Liver (tissue), 9 donors: Measurements from ENCODE around the gene FAM20C. TPM values are rescaled to one million over a fixed set of nuclear protein-coding genes. Genes with fewer than 3 reads are reported as not detected.

Source experiments
- DNase-seq: peaks from one replicate; pipeline ENCODE4 v3.0.0-alpha.2; 2017; ENCODE audit warnings: low spot score
- H3K27ac ChIP-seq, 2 donors: one replicate each; pipeline ENCODE4 v1.7.0; 2013; ENCODE audit warnings: inconsistent platforms in 2 of 2, low read length in 2 of 2, control low read depth in 1 of 2, low read depth in 1 of 2, mild to moderate bottlenecking in 1 of 2
- H3K27me3 ChIP-seq, 4 donors: one replicate each; pipeline versions ENCODE4 v1.6.1 to v1.7.0; 2013; ENCODE audit warnings: low read length in 3 of 4, inconsistent platforms in 1 of 4, mild to moderate bottlenecking in 1 of 4, moderate library complexity in 1 of 4; ENCODE audit not compliant: control insufficient read depth in 4 of 4, insufficient read depth in 4 of 4
- H3K36me3 ChIP-seq, 4 donors: one replicate each; pipeline versions ENCODE4 v1.6.1 to v1.7.0; 2013; ENCODE audit warnings: low read length in 3 of 4, mild to moderate bottlenecking in 3 of 4, low read depth in 1 of 4, moderate library complexity in 1 of 4; ENCODE audit not compliant: control insufficient read depth in 4 of 4, insufficient read depth in 3 of 4
- H3K4me1 ChIP-seq, 4 donors: one replicate each; pipeline versions ENCODE4 v1.6.1 to v1.7.0; 2013; ENCODE audit warnings: low read length in 3 of 4, mild to moderate bottlenecking in 3 of 4, moderate library complexity in 1 of 4; ENCODE audit not compliant: control insufficient read depth in 4 of 4, insufficient read depth in 4 of 4
- H3K4me3 ChIP-seq, 3 donors: one replicate each; pipeline versions ENCODE4 v1.6.1 to v1.7.0; 2013; ENCODE audit warnings: low read length in 3 of 3, control low read depth in 1 of 3, low read depth in 1 of 3, mild to moderate bottlenecking in 1 of 3
- H3K9ac ChIP-seq, 2 donors: one replicate each; pipeline ENCODE4 v1.7.0; 2013; ENCODE audit warnings: low read length in 2 of 2, mild to moderate bottlenecking in 2 of 2, moderate library complexity in 2 of 2, control low read depth in 1 of 2, low read depth in 1 of 2
- H3K9me3 ChIP-seq, 4 donors: one replicate each; pipeline versions ENCODE4 v1.6.1 to v1.7.0; 2013; ENCODE audit warnings: low read length in 3 of 4; ENCODE audit not compliant: control insufficient read depth in 4 of 4
- EGR1 ChIP-seq, 2 donors: IDR thresholded peaks; 2 replicates each; pipeline ENCODE4 v1.6.1; 2016 to 2018; ENCODE audit warnings: antibody characterized with exemption in 2 of 2, low read depth in 2 of 2
- FOXA1 ChIP-seq: IDR thresholded peaks from 2 replicates; pipeline ENCODE4 v1.6.1; 2016; ENCODE audit warnings: antibody characterized with exemption
- FOXA2 ChIP-seq: IDR thresholded peaks from 2 replicates; pipeline ENCODE4 v1.6.1; 2016; ENCODE audit warnings: antibody characterized with exemption
- GABPA ChIP-seq, 2 donors: IDR thresholded peaks in 1 of 2; conservative IDR thresholded peaks in 1 of 2; 2 replicates each; pipeline ENCODE4 v1.6.1; 2016; ENCODE audit warnings: antibody characterized with exemption in 2 of 2, mild to moderate bottlenecking in 1 of 2, moderate library complexity in 1 of 2
- HNF4A ChIP-seq, 2 donors: conservative IDR thresholded peaks; 2 replicates each; pipeline ENCODE4 v1.6.1; 2016; ENCODE audit warnings: antibody characterized with exemption in 2 of 2, mild to moderate bottlenecking in 2 of 2
- HNF4G ChIP-seq: IDR thresholded peaks from 2 replicates; pipeline ENCODE4 v1.6.1; 2016; ENCODE audit warnings: antibody characterized with exemption
- JUND ChIP-seq, 2 donors: IDR thresholded peaks; 2 replicates each; pipeline ENCODE4 v1.6.1; 2016; ENCODE audit warnings: antibody characterized with exemption in 2 of 2
- NR2F2 ChIP-seq: IDR thresholded peaks from 2 replicates; pipeline ENCODE4 v1.6.1; 2016; ENCODE audit warnings: antibody characterized with exemption
- RAD21 ChIP-seq, 2 donors: IDR thresholded peaks; 2 replicates each; pipeline ENCODE4 v1.6.1; 2016; ENCODE audit warnings: antibody characterized with exemption in 2 of 2, mild to moderate bottlenecking in 2 of 2
- RXRA ChIP-seq, 2 donors: IDR thresholded peaks; 2 replicates each; pipeline ENCODE4 v1.6.1; 2017 to 2018; ENCODE audit warnings: antibody characterized with exemption in 2 of 2, mild to moderate bottlenecking in 1 of 2
- SP1 ChIP-seq: IDR thresholded peaks from 2 replicates; pipeline ENCODE4 v1.6.1; 2018; ENCODE audit warnings: antibody characterized with exemption, mild to moderate bottlenecking
- TAF1 ChIP-seq: conservative IDR thresholded peaks from 2 replicates; pipeline ENCODE4 v1.6.1; 2016; ENCODE audit warnings: antibody characterized with exemption, mild to moderate bottlenecking
- YY1 ChIP-seq: IDR thresholded peaks from 2 replicates; pipeline ENCODE4 v1.6.1; 2016; ENCODE audit warnings: antibody characterized with exemption, mild to moderate bottlenecking
- WGBS: extraction: QIAGEN DNeasy Blood & Tissue Kit; methylation state at CpG from one replicate; pipeline ENCODE4 v1.1.7; 2013; 5-methylcytosine and 5-hydroxymethylcytosine counted together
- polyA plus RNA-seq, 2 donors: library from polyadenylated mRNA; stranded (reverse) in 1 of 2; unstranded in 1 of 2; fragments of 200-250 nt in 1 of 2; fragments of >200 nt in 1 of 2; fragmentation: Nextera tagmentation in 1 of 2; extraction: Ambion mirVana in 1 of 2; gene quantifications; one replicate each; pipeline versions ENCODE4 v1.2.1 to v1.2.3, GENCODE V29; 2013 to 2015
- total RNA-seq, 2 donors: library from RNA; depleted of rRNA; stranded (reverse); fragments of >200 nt; gene quantifications; one replicate each; pipeline ENCODE4 v1.2.3, GENCODE V29; 2014
- TF ChIP-seq, protein P1 (sequence below): IDR thresholded peaks from 2 replicates; pipeline ENCODE4 v1.6.1; 2016; ENCODE audit warnings: antibody characterized with exemption
- TF ChIP-seq, protein P2 (sequence below): IDR thresholded peaks from 2 replicates; pipeline ENCODE4 v1.6.1; 2016; ENCODE audit warnings: antibody characterized with exemption
- TF ChIP-seq, protein P3 (sequence below): IDR thresholded peaks from 2 replicates; pipeline ENCODE4 v1.6.1; 2016; ENCODE audit warnings: antibody characterized with exemption
- TF ChIP-seq, protein P4 (sequence below): fragments of 150-350 bp; IDR thresholded peaks from 2 replicates; pipeline ENCODE4 v1.5.1; 2017; ENCODE audit warnings: improper control_type of control experiment, low read depth, low read length; ENCODE audit not compliant: missing input control
- TF ChIP-seq, protein P5 (sequence below): IDR thresholded peaks from 2 replicates; pipeline ENCODE4 v1.6.1; 2016; ENCODE audit warnings: antibody characterized with exemption, mild to moderate bottlenecking
- donor health status: healthy.
- donor health status: healthy.
- donor health status: healthy.
- donor health status: healthy.
- donor health status: healthy.

The FAM20C gene
- total and polyA plus RNA-seq, 4 donors: 13.4 to 40.4 (median 31.5) TPM

DNA sequence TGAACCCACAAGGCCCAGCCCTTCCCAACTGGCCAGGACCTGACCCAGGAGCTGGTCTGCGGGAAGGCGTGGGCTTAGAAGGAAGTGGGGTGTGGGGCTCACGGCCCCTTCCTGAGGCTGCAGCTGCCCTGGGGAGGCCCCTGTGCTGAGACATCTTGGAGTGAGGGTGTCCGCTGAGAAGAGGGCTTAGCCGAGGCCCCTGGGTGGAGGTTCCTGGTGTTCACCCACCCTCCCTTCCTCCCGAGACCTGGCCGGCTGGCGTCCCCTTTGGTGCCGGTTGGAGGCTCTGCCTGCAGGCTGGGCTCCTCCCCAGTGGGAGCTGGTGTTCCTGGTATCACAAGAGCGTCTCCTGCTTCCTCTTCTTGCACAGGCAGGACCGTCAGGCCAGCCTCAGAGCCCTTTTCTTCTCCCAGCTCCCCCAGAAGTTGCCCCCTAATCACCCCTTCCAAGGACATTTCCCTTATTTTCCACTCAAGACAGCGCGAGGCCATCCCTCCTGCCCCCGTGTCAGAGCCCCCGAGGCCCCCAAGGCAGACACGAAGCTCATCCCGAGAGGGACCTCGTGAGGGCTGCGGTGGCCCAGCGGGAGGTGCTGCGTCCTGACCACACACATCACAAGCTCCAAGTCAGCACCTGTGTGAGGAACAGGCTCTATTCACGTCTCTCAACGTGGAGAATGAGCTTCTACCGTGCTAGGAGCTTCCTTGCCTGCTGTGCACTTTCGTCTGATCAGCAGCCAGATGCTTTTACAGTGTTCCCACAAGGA, 25.1 kb upstream of the FAM20C start (continued):
- TF ChIP-seq RXRA (IDR thresholded peaks at IDR 0.05) (no peak), NR2F2 (no peak), RAD21 (IDR thresholded peaks at IDR 0.05) (no peak)

DNA sequence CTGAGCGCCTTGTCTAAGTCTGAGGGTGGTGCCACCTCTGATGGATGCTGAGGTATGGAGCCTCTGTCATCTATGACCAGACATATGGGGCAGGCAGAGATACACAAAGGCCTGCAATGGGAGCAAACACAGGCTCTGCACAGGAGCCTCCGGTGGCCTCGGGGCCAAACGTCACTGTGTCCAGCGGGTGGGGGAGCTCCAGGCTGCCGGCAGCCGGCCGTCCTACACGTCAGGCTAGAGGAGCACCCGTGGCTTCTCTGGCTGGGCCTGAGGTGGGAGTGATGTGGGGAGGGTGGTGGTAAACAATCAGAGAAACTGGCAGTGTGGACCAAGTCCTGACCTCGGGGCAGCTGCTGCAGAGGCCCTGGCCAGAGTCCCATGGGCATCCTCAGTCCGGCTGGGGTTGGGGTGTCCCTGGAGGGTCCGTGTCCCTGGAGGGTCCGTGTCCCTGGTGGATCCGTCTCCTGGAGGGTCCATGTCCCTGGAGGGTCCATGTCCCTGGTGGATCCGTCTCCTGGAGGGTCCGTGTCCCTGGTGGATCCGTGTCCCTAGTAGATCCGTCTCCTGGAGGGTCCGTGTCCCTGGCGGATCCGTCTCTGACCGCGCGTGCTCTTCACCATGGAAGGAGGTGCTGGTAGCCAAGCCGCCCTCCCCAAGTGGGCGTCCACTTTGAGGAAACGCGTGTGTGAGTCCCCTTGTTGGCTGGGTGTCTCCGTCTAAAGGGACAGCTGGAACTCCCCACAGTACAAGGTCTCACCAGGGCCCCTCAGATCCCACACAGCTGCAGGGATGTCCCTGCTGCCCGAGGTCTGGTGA, 24.2 kb upstream of the FAM20C start:
- Histone ChIP-seq H3K27ac (no peak overlapping the region), H3K9me3 (no peaks in the 10 kb centered on the region), H3K36me3 (no peaks in the 10 kb centered on the region), H3K27me3 (no peaks in the 10 kb centered on the region), H3K4me1 (peaks cover 0 to 10% (median 1%) of the 10 kb centered on the region in 4 donors), H3K4me3 (no peak overlapping the region), H3K9ac (no peak overlapping the region)
- no peak for DNase-seq
- WGBS: 82% methylated on average over 31 of the region's 31 CpGs
- TF ChIP-seq TAF1 (no peak), RXRA (IDR thresholded peaks at IDR 0.05) (no peak), SP1 (no peak), FOXA2 (no peak), JUND (IDR thresholded peaks at IDR 0.05) (no peak), NR2F2 (no peak), FOXA1 (no peak), EGR1 (IDR thresholded peaks at IDR 0.05; ENCODE audit: low read depth in 2 of 2) (no peak), GABPA (IDR thresholded peaks at IDR 0.05 in 1 of 2, conservative IDR thresholded peaks at IDR 0.05 in 1 of 2) (no peak), RAD21 (IDR thresholded peaks at IDR 0.05) (no peak), YY1 (no peak), HNF4A (conservative IDR thresholded peaks at IDR 0.05) (no peak), HNF4G (no peak)
- TF ChIP-seq, protein P1, sequence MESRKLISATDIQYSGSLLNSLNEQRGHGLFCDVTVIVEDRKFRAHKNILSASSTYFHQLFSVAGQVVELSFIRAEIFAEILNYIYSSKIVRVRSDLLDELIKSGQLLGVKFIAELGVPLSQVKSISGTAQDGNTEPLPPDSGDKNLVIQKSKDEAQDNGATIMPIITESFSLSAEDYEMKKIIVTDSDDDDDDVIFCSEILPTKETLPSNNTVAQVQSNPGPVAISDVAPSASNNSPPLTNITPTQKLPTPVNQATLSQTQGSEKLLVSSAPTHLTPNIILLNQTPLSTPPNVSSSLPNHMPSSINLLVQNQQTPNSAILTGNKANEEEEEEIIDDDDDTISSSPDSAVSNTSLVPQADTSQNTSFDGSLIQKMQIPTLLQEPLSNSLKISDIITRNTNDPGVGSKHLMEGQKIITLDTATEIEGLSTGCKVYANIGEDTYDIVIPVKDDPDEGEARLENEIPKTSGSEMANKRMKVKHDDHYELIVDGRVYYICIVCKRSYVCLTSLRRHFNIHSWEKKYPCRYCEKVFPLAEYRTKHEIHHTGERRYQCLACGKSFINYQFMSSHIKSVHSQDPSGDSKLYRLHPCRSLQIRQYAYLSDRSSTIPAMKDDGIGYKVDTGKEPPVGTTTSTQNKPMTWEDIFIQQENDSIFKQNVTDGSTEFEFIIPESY: no peak
- TF ChIP-seq, protein P2, sequence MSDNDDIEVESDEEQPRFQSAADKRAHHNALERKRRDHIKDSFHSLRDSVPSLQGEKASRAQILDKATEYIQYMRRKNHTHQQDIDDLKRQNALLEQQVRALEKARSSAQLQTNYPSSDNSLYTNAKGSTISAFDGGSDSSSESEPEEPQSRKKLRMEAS: no peak
- TF ChIP-seq, protein P3, sequence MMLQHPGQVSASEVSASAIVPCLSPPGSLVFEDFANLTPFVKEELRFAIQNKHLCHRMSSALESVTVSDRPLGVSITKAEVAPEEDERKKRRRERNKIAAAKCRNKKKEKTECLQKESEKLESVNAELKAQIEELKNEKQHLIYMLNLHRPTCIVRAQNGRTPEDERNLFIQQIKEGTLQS: no peak
- TF ChIP-seq, protein P4, sequence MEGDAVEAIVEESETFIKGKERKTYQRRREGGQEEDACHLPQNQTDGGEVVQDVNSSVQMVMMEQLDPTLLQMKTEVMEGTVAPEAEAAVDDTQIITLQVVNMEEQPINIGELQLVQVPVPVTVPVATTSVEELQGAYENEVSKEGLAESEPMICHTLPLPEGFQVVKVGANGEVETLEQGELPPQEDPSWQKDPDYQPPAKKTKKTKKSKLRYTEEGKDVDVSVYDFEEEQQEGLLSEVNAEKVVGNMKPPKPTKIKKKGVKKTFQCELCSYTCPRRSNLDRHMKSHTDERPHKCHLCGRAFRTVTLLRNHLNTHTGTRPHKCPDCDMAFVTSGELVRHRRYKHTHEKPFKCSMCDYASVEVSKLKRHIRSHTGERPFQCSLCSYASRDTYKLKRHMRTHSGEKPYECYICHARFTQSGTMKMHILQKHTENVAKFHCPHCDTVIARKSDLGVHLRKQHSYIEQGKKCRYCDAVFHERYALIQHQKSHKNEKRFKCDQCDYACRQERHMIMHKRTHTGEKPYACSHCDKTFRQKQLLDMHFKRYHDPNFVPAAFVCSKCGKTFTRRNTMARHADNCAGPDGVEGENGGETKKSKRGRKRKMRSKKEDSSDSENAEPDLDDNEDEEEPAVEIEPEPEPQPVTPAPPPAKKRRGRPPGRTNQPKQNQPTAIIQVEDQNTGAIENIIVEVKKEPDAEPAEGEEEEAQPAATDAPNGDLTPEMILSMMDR: no peak
- TF ChIP-seq, protein P5, sequence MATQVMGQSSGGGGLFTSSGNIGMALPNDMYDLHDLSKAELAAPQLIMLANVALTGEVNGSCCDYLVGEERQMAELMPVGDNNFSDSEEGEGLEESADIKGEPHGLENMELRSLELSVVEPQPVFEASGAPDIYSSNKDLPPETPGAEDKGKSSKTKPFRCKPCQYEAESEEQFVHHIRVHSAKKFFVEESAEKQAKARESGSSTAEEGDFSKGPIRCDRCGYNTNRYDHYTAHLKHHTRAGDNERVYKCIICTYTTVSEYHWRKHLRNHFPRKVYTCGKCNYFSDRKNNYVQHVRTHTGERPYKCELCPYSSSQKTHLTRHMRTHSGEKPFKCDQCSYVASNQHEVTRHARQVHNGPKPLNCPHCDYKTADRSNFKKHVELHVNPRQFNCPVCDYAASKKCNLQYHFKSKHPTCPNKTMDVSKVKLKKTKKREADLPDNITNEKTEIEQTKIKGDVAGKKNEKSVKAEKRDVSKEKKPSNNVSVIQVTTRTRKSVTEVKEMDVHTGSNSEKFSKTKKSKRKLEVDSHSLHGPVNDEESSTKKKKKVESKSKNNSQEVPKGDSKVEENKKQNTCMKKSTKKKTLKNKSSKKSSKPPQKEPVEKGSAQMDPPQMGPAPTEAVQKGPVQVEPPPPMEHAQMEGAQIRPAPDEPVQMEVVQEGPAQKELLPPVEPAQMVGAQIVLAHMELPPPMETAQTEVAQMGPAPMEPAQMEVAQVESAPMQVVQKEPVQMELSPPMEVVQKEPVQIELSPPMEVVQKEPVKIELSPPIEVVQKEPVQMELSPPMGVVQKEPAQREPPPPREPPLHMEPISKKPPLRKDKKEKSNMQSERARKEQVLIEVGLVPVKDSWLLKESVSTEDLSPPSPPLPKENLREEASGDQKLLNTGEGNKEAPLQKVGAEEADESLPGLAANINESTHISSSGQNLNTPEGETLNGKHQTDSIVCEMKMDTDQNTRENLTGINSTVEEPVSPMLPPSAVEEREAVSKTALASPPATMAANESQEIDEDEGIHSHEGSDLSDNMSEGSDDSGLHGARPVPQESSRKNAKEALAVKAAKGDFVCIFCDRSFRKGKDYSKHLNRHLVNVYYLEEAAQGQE: no peak
